SK-N-SH treated with all-trans-retinoic acid at 6 μM for 48 hours (cell line): ENCODE data around the gene CDK7.

Source experiments
- ATAC-seq: fragments of 200-7000 bp; cut with Tn5 transposase; 3 replicates; pipeline ENCODE4 v1.9.1; 2020; ENCODE audit warnings: mild to moderate bottlenecking, moderate library complexity
- ARNTL ChIP-seq: fragments of 450-650 bp; formaldehyde crosslinking; IDR thresholded peaks from 2 replicates; pipeline ENCODE4 v1.5.0; 2020; ENCODE audit warnings: low read depth, mild to moderate bottlenecking, moderate library complexity, borderline replicate concordance
- BACH2 ChIP-seq: fragments of 250-450 bp; sonication (Bioruptor Pico); IDR thresholded peaks from 2 replicates; pipeline ENCODE4 v1.9.0; 2021; ENCODE audit warnings: mild to moderate bottlenecking, borderline replicate concordance
- CSDC2 ChIP-seq: fragments of 250-450 bp; sonication (Bioruptor Pico); IDR thresholded peaks from 2 replicates; pipeline ENCODE4 v1.5.0; 2020; ENCODE audit warnings: mild to moderate bottlenecking, moderate library complexity
- ESRRG ChIP-seq: fragments of 250-450 bp; sonication (Bioruptor Pico); IDR thresholded peaks from 2 replicates; pipeline ENCODE4 v1.6.1; 2021; ENCODE audit warnings: mild to moderate bottlenecking
- GLIS3 ChIP-seq: fragments of 250-450 bp; sonication (Bioruptor Pico); IDR thresholded peaks from 2 replicates; pipeline ENCODE4 v1.5.0; 2020; ENCODE audit warnings: mild to moderate bottlenecking, moderate library complexity
- OSR1 ChIP-seq: fragments of 250-450 bp; sonication (Bioruptor Pico); IDR thresholded peaks from 2 replicates; pipeline ENCODE4 v1.8.0; 2022; ENCODE audit warnings: moderate library complexity, mild to moderate bottlenecking, inconsistent platforms
- PPARA ChIP-seq: fragments of 250-450 bp; sonication (Bioruptor Pico); IDR thresholded peaks from 2 replicates; pipeline ENCODE4 v1.5.0; 2020; ENCODE audit warnings: mild to moderate bottlenecking, borderline replicate concordance
- TCF4 ChIP-seq: fragments of 250-450 bp; sonication (Bioruptor Pico); IDR thresholded peaks from 2 replicates; pipeline ENCODE4 v1.8.0; 2021; ENCODE audit warnings: mild to moderate bottlenecking, moderate library complexity, borderline replicate concordance
- TOX ChIP-seq: fragments of 250-450 bp; sonication (Bioruptor Pico); IDR thresholded peaks from 2 replicates; pipeline ENCODE4 v1.8.0; 2021; ENCODE audit warnings: mild to moderate bottlenecking, moderate library complexity, borderline replicate concordance
- ZC3H10 ChIP-seq: fragments of 250-450 bp; sonication (Bioruptor Pico); IDR thresholded peaks from 2 replicates; pipeline ENCODE4 v1.5.1; 2021; ENCODE audit warnings: mild to moderate bottlenecking, moderate library complexity
- ZFP3 ChIP-seq: fragments of 250-450 bp; sonication (Bioruptor Pico); IDR thresholded peaks from 2 replicates; pipeline ENCODE4 v1.5.0; 2020; ENCODE audit warnings: mild to moderate bottlenecking, moderate library complexity
- ZNF565 ChIP-seq: fragments of 450-650 bp; formaldehyde crosslinking; conservative IDR thresholded peaks from 2 replicates; pipeline ENCODE4 v1.5.0; 2020; ENCODE audit warnings: low read depth, mild to moderate bottlenecking, moderate library complexity
- ZNF70 ChIP-seq: fragments of 450-650 bp; formaldehyde crosslinking; IDR thresholded peaks from 2 replicates; pipeline ENCODE4 v1.5.0; 2020; ENCODE audit warnings: mild to moderate bottlenecking, moderate library complexity
- TF ChIP-seq, protein P1 (sequence below): fragments of 250-450 bp; sonication (Bioruptor Pico); IDR thresholded peaks from 2 replicates; pipeline ENCODE4 v1.5.1; 2020; ENCODE audit warnings: low read depth, mild to moderate bottlenecking, moderate library complexity
- TF ChIP-seq, protein P2 (sequence below): fragments of 250-450 bp; sonication (Bioruptor Pico); IDR thresholded peaks from 2 replicates; pipeline ENCODE4 v1.5.1; 2021; ENCODE audit warnings: mild to moderate bottlenecking, moderate library complexity
- TF ChIP-seq, protein P3 (sequence below): fragments of 250-450 bp; sonication (Bioruptor Pico); IDR thresholded peaks from 2 replicates; pipeline ENCODE4 v1.8.0; 2020; ENCODE audit warnings: mild to moderate bottlenecking, moderate library complexity, borderline replicate concordance
- TF ChIP-seq, protein P4 (sequence below): fragments of 250-450 bp; sonication (Bioruptor Pico); IDR thresholded peaks from 2 replicates; pipeline ENCODE4 v1.8.0; 2021; ENCODE audit warnings: low read depth, mild to moderate bottlenecking, moderate library complexity, borderline replicate concordance
- TF ChIP-seq, protein P5 (sequence below): fragments of 250-450 bp; sonication (Bioruptor Pico); IDR thresholded peaks from 2 replicates; pipeline ENCODE4 v1.5.0; 2020; ENCODE audit warnings: mild to moderate bottlenecking, moderate library complexity

Gene CDK7

DNA sequence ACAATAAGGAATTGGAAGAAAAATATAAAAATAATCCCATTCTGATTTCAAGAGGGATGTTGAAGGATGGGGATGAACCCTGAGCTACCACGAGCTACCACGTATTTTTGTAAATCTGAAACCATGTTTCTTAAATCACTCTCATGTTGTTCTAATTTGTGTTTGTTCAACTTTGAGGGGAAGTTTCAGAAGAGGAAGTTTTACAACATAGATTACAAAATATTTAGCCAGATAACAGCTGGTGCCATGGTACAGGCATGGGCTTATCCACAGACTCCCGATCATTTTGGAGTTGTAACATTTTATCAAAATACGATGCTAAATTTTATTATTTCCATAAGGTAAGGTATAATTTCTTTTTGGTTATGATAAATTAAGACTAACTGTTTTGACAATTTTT is 82.7 kb downstream of the CDK7 start:
- TF ChIP-seq, protein P1, sequence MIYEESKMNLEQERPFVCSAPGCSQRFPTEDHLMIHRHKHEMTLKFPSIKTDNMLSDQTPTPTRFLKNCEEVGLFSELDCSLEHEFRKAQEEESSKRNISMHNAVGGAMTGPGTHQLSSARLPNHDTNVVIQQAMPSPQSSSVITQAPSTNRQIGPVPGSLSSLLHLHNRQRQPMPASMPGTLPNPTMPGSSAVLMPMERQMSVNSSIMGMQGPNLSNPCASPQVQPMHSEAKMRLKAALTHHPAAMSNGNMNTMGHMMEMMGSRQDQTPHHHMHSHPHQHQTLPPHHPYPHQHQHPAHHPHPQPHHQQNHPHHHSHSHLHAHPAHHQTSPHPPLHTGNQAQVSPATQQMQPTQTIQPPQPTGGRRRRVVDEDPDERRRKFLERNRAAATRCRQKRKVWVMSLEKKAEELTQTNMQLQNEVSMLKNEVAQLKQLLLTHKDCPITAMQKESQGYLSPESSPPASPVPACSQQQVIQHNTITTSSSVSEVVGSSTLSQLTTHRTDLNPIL (CRISPR knock-in tag), result no peak
- TF ChIP-seq ZC3H10 (CRISPR knock-in tag), result no peak
- TF ChIP-seq, protein P2, sequence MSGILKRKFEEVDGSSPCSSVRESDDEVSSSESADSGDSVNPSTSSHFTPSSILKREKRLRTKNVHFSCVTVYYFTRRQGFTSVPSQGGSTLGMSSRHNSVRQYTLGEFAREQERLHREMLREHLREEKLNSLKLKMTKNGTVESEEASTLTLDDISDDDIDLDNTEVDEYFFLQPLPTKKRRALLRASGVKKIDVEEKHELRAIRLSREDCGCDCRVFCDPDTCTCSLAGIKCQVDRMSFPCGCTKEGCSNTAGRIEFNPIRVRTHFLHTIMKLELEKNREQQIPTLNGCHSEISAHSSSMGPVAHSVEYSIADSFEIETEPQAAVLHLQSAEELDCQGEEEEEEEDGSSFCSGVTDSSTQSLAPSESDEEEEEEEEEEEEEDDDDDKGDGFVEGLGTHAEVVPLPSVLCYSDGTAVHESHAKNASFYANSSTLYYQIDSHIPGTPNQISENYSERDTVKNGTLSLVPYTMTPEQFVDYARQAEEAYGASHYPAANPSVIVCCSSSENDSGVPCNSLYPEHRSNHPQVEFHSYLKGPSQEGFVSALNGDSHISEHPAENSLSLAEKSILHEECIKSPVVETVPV (CRISPR knock-in tag), result no peak
- no peak for TF ChIP-seq OSR1 (CRISPR knock-in tag)
- no peak for TF ChIP-seq TCF4
- no peak for TF ChIP-seq GLIS3 (CRISPR knock-in tag)
- TF ChIP-seq ZNF70 (CRISPR knock-in tag), result no peak
- TF ChIP-seq BACH2 (CRISPR knock-in tag), result no peak
- TF ChIP-seq, protein P3, sequence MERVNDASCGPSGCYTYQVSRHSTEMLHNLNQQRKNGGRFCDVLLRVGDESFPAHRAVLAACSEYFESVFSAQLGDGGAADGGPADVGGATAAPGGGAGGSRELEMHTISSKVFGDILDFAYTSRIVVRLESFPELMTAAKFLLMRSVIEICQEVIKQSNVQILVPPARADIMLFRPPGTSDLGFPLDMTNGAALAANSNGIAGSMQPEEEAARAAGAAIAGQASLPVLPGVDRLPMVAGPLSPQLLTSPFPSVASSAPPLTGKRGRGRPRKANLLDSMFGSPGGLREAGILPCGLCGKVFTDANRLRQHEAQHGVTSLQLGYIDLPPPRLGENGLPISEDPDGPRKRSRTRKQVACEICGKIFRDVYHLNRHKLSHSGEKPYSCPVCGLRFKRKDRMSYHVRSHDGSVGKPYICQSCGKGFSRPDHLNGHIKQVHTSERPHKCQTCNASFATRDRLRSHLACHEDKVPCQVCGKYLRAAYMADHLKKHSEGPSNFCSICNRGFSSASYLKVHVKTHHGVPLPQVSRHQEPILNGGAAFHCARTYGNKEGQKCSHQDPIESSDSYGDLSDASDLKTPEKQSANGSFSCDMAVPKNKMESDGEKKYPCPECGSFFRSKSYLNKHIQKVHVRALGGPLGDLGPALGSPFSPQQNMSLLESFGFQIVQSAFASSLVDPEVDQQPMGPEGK (CRISPR knock-in tag), result no peak
- TF ChIP-seq ARNTL (CRISPR knock-in tag), result no peak
- TF ChIP-seq, all 23 proteins: peak for 0
- ATAC-seq, result no peak

DNA sequence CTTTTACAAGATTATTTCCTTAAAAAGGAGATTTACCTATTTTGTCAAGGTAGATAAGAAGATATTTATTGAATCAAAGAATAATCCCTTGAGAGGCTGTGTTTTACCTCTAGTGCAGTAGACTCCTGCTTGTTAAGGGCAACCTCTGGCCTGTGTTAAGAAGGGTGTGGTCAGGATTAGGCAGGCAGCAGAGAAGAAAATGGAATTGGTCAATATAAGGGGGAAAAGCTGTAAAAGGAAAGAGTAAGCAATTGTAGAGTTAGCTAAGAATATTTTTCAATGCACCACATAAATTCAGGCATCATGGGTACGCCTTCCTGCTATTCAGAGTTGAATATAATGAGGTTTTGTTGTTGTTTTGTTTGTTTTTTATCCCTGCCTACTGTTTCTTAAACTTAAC is 91.7 kb downstream of the CDK7 start:
- no peak for ATAC-seq
- TF ChIP-seq ESRRG (CRISPR knock-in tag), result no peak
- TF ChIP-seq, protein P3 (CRISPR knock-in tag), result no peak
- TF ChIP-seq, protein P4, sequence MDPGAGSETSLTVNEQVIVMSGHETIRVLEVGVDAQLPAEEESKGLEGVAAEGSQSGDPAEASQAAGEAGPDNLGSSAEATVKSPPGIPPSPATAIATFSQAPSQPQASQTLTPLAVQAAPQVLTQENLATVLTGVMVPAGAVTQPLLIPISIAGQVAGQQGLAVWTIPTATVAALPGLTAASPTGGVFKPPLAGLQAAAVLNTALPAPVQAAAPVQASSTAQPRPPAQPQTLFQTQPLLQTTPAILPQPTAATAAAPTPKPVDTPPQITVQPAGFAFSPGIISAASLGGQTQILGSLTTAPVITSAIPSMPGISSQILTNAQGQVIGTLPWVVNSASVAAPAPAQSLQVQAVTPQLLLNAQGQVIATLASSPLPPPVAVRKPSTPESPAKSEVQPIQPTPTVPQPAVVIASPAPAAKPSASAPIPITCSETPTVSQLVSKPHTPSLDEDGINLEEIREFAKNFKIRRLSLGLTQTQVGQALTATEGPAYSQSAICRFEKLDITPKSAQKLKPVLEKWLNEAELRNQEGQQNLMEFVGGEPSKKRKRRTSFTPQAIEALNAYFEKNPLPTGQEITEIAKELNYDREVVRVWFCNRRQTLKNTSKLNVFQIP (CRISPR knock-in tag), result no peak
- no peak for TF ChIP-seq ZC3H10 (CRISPR knock-in tag)
- TF ChIP-seq, protein P2 (CRISPR knock-in tag), result no peak
- no peak for TF ChIP-seq TOX (CRISPR knock-in tag)
- TF ChIP-seq, protein P5, sequence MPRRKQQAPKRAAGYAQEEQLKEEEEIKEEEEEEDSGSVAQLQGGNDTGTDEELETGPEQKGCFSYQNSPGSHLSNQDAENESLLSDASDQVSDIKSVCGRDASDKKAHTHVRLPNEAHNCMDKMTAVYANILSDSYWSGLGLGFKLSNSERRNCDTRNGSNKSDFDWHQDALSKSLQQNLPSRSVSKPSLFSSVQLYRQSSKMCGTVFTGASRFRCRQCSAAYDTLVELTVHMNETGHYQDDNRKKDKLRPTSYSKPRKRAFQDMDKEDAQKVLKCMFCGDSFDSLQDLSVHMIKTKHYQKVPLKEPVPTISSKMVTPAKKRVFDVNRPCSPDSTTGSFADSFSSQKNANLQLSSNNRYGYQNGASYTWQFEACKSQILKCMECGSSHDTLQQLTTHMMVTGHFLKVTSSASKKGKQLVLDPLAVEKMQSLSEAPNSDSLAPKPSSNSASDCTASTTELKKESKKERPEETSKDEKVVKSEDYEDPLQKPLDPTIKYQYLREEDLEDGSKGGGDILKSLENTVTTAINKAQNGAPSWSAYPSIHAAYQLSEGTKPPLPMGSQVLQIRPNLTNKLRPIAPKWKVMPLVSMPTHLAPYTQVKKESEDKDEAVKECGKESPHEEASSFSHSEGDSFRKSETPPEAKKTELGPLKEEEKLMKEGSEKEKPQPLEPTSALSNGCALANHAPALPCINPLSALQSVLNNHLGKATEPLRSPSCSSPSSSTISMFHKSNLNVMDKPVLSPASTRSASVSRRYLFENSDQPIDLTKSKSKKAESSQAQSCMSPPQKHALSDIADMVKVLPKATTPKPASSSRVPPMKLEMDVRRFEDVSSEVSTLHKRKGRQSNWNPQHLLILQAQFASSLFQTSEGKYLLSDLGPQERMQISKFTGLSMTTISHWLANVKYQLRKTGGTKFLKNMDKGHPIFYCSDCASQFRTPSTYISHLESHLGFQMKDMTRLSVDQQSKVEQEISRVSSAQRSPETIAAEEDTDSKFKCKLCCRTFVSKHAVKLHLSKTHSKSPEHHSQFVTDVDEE (CRISPR knock-in tag), result no peak
- TF ChIP-seq, protein P1 (CRISPR knock-in tag), result no peak
- TF ChIP-seq ZNF565 (CRISPR knock-in tag), result no peak
- no peak for TF ChIP-seq PPARA (CRISPR knock-in tag)
- no peak for TF ChIP-seq GLIS3 (CRISPR knock-in tag)
- no peak for TF ChIP-seq ZFP3 (CRISPR knock-in tag)
- TF ChIP-seq ZNF70 (CRISPR knock-in tag), result no peak
- no peak for TF ChIP-seq CSDC2
- no peak for TF ChIP-seq TCF4
- TF ChIP-seq OSR1 (CRISPR knock-in tag), result no peak
- TF ChIP-seq BACH2 (CRISPR knock-in tag), result no peak
